ENCODE measurements around the gene MAN1C1.
"Not testable (repeated sequence)": the region's sequence is repeated elsewhere in the genome, so short reads cannot be mapped to it uniquely, and the experiment has no call there.

Gene MAN1C1

GRCh38 chr1:25731626-25732370, 115.2 kb downstream of the MAN1C1 start:
- no peak for DNase-seq (ENCODE audit: extremely low read depth in 1 of 2, low read depth in 1 of 2)

GRCh38 chr1:25732821-25733220, 116.2 kb downstream of the MAN1C1 start:
- DNase-seq (ENCODE audit: extremely low read depth in 1 of 2, low read depth in 1 of 2) = no peak

- no peak for DNase-seq (ENCODE audit: extremely low read depth in 1 of 2, low read depth in 1 of 2)
Observed at GRCh38 chr1:25733271-25733670, 116.7 kb downstream of the MAN1C1 start.

GRCh38 chr1:25734991-25735390, 118.4 kb downstream of the MAN1C1 start:
- not testable (repeated sequence) for DNase-seq (ENCODE audit: extremely low read depth in 1 of 2, low read depth in 1 of 2)

- no peak for DNase-seq (ENCODE audit: extremely low read depth in 1 of 2, low read depth in 1 of 2)
Observed at GRCh38 chr1:25735956-25736529, 119.5 kb downstream of the MAN1C1 start.

GRCh38 chr1:25737130-25737529, 120.5 kb downstream of the MAN1C1 start:
- no peak for DNase-seq (ENCODE audit: extremely low read depth in 1 of 2, low read depth in 1 of 2)

- no peak for DNase-seq (ENCODE audit: extremely low read depth in 1 of 2, low read depth in 1 of 2)
Observed at GRCh38 chr1:25738499-25738898, 121.9 kb downstream of the MAN1C1 start.

- DNase-seq (ENCODE audit: extremely low read depth in 1 of 2, low read depth in 1 of 2) = no peak
Observed at GRCh38 chr1:25739341-25739740, 122.8 kb downstream of the MAN1C1 start.

- DNase-seq (ENCODE audit: extremely low read depth in 1 of 2, low read depth in 1 of 2) = no peak
Observed at GRCh38 chr1:25740071-25740470, 123.5 kb downstream of the MAN1C1 start.

GRCh38 chr1:25742316-25742715, 125.7 kb downstream of the MAN1C1 start:
- DNase-seq (ENCODE audit: extremely low read depth in 1 of 2, low read depth in 1 of 2) = no peak

- DNase-seq (ENCODE audit: extremely low read depth in 1 of 2, low read depth in 1 of 2) = no peak
Observed at GRCh38 chr1:25743164-25744139, 126.9 kb downstream of the MAN1C1 start.

- DNase-seq (ENCODE audit: extremely low read depth in 1 of 2, low read depth in 1 of 2) = no peak
Observed at GRCh38 chr1:25744140-25744581, 127.6 kb downstream of the MAN1C1 start.

- no peak for DNase-seq (ENCODE audit: extremely low read depth in 1 of 2, low read depth in 1 of 2)
Observed at GRCh38 chr1:25744636-25745425, 128.2 kb downstream of the MAN1C1 start.

GRCh38 chr1:25746299-25747045, 129.9 kb downstream of the MAN1C1 start:
- DNase-seq (ENCODE audit: extremely low read depth in 1 of 2, low read depth in 1 of 2) = no peak

- DNase-seq (ENCODE audit: extremely low read depth in 1 of 2, low read depth in 1 of 2) = no peak
Observed at GRCh38 chr1:25747046-25747719, 130.6 kb downstream of the MAN1C1 start.

- no peak for DNase-seq (ENCODE audit: extremely low read depth in 1 of 2, low read depth in 1 of 2)
Observed at GRCh38 chr1:25748531-25749205, 132.1 kb downstream of the MAN1C1 start.

- DNase-seq (ENCODE audit: extremely low read depth in 1 of 2, low read depth in 1 of 2) = no peak
Observed at GRCh38 chr1:25750923-25751605, 134.5 kb downstream of the MAN1C1 start.

GRCh38 chr1:25754470-25755181, 138.0 kb downstream of the MAN1C1 start:
- DNase-seq (ENCODE audit: extremely low read depth in 1 of 2, low read depth in 1 of 2) = no peak

Data from stimulated activated CD8-positive, alpha-beta memory T cell treated with anti-CD3 and anti-CD28 coated beads, Interleukin-7, amount 100 ng/mL, for 48 hours (primary cell).